Suprapubic skin (tissue), 4 donors: ENCODE data around the gene CTNNBIP1. TPM values are rescaled to one million over a fixed set of nuclear protein-coding genes. Genes with fewer than 3 reads are reported as not detected.
A peak's percentile ranks its signal among the peaks of the same experiment; 100 is the strongest.
"Not testable (repeated sequence)": the region's sequence is repeated elsewhere in the genome, so short reads cannot be mapped to it uniquely, and the experiment has no call there.

Experiments used
- DNase-seq, 2 donors: peaks; one replicate each; pipeline ENCODE4 v3.0.0-alpha.2; 2019; ENCODE audit warnings: low spot score in 2 of 2
- H3K27ac ChIP-seq: fragments of 200-600 bp; sonication (generic); one replicate; pipeline ENCODE4 v1.5.1; 2019
- H3K27me3 ChIP-seq: fragments of 200-600 bp; sonication (generic); one replicate; pipeline ENCODE4 v1.5.1; 2019
- H3K36me3 ChIP-seq: fragments of 200-600 bp; sonication (generic); one replicate; pipeline ENCODE4 v1.5.1; 2019
- H3K4me1 ChIP-seq: fragments of 200-600 bp; sonication (generic); one replicate; pipeline ENCODE4 v1.5.1; 2019
- H3K4me3 ChIP-seq: fragments of 200-600 bp; sonication (generic); one replicate; pipeline ENCODE4 v1.5.1; 2019; ENCODE audit warnings: mild to moderate bottlenecking
- H3K9me3 ChIP-seq: fragments of 200-600 bp; sonication (generic); one replicate; pipeline ENCODE4 v1.5.1; 2019
- EP300 ChIP-seq: sonication (generic); formaldehyde crosslinking; IDR thresholded peaks from one replicate; pipeline ENCODE4 v1.6.1; 2017; ENCODE audit warnings: antibody characterized with exemption
- POLR2A ChIP-seq, 2 donors: fragments of 450-650 bp; IDR thresholded peaks; one replicate each; pipeline ENCODE4 v1.6.1; 2017; ENCODE audit warnings: antibody characterized with exemption in 2 of 2, mild to moderate bottlenecking in 2 of 2, moderate library complexity in 2 of 2
- POLR2AphosphoS5 ChIP-seq, 3 donors: sonication (generic); formaldehyde crosslinking; IDR thresholded peaks; one replicate each; pipeline ENCODE4 v1.6.1; 2017; ENCODE audit warnings: antibody characterized with exemption in 3 of 3
- WGBS: methylation state at CpG from one replicate; pipeline ENCODE4 v1.1.5; 2018; 5-methylcytosine and 5-hydroxymethylcytosine counted together
- total RNA-seq, 4 donors: library from RNA; depleted of rRNA; stranded (reverse); fragments of >200 nt; gene quantifications; one replicate each; pipeline ENCODE4 v1.1.0, GENCODE V29; 2016
- TF ChIP-seq, protein P1 (sequence below), 2 donors: fragments of 200-600 bp in 1 of 2; fragments of 450-650 bp in 1 of 2; sonication (generic) in 1 of 2; IDR thresholded peaks; one replicate each; pipeline ENCODE4 v1.5.1; 2016 to 2019; ENCODE audit warnings: antibody characterized with exemption in 2 of 2, mild to moderate bottlenecking in 1 of 2, moderate library complexity in 1 of 2

The CTNNBIP1 gene
- total RNA-seq, 4 donors from 2014 or later: 197 to 538 (median 406) TPM

DNA sequence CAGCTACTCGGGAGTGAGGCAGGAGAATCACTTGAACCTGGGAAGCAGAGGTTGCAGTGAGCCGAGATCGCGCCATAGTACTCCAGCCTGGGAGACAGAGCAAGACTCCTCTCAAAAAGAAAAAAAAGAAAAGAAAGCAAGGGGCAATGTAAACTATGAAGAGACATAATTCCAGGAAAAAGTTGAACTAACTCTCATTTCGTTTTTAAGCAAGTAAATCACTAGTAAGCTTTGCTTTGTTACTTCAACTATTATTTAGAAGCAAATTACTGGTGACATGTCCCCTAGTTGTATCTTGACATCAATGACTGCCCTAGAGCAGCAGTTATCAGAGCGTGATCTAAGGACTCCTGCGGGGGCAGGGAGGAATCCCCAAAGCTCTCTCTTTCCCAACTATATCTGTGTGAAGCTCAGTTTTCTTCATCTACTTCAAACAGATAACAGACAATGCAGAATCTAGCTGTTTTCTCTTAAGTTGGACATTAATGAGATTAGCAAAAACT, 105.0 kb downstream of the CTNNBIP1 start:
- Histone ChIP-seq H3K4me1 (peaks cover 36% of the 10 kb centered on the region), H3K27ac (peak overlapping the region; percentile 58), H3K9me3 (no peaks in the 10 kb centered on the region), H3K4me3 (no peak overlapping the region), H3K27me3 (no peaks in the 10 kb centered on the region), H3K36me3 (no peaks in the 10 kb centered on the region)
- DNase-seq: no peak
- 57% methylated on average over 7 of the region's 7 CpGs for WGBS
- TF ChIP-seq POLR2AphosphoS5 (IDR thresholded peaks at IDR 0.05): no peak
- TF ChIP-seq EP300: no peak
- TF ChIP-seq, protein P1, sequence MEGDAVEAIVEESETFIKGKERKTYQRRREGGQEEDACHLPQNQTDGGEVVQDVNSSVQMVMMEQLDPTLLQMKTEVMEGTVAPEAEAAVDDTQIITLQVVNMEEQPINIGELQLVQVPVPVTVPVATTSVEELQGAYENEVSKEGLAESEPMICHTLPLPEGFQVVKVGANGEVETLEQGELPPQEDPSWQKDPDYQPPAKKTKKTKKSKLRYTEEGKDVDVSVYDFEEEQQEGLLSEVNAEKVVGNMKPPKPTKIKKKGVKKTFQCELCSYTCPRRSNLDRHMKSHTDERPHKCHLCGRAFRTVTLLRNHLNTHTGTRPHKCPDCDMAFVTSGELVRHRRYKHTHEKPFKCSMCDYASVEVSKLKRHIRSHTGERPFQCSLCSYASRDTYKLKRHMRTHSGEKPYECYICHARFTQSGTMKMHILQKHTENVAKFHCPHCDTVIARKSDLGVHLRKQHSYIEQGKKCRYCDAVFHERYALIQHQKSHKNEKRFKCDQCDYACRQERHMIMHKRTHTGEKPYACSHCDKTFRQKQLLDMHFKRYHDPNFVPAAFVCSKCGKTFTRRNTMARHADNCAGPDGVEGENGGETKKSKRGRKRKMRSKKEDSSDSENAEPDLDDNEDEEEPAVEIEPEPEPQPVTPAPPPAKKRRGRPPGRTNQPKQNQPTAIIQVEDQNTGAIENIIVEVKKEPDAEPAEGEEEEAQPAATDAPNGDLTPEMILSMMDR (IDR thresholded peaks at IDR 0.05): no peak
- TF ChIP-seq POLR2A (IDR thresholded peaks at IDR 0.05): no peak

DNA sequence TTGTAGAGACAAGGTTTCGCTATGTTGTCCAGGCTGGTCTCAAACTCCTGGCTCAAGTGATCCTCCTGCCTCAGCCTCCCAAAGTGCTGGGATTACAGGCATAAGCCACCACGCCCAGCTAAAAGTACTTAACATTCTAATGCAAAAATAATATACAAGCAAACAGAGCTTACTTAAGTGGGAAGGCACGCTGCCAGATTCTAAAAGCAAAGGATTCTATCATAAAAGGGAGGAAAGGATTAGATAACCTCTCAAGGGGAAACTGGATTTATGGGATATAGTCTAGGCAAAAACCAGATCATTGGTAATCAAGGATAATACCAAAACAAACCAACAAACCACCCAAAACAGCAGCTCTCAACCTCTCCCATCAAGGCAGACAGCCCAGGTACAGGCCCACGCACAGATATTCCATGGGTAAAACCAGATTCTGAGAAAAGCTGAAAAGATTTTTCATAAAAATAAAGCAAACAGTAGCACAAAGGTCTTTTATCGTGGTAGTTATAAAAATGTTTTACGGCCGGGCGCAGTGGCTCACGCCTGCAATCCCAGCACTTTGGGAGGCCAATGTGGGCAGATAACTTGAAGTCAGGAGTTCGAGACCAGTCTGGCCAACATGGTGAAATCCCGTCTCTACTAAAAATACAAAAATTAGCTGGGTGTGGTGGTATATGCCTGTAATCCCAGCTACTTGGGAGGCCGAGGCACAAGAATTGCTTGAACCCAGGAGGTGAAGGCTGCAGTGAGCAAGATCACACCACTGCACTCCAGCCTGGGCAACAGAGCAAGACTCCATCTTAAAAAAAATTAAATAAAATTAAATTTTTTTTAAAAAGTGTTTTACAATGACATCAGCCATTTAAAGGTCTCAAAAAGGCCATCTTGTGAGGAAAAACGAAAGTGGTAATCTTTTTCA, 106.8 kb downstream of the CTNNBIP1 start:
- H3K27ac ChIP-seq, H3K27me3 ChIP-seq, H3K36me3 ChIP-seq, H3K4me3 ChIP-seq, H3K9me3 ChIP-seq: not testable (repeated sequence)
- 95% methylated on average over 13 of the region's 13 CpGs for WGBS
- peaks cover 28% of the 10 kb centered on the region for H3K4me1 ChIP-seq
- DNase-seq: peak; percentile 13 to 16

DNA sequence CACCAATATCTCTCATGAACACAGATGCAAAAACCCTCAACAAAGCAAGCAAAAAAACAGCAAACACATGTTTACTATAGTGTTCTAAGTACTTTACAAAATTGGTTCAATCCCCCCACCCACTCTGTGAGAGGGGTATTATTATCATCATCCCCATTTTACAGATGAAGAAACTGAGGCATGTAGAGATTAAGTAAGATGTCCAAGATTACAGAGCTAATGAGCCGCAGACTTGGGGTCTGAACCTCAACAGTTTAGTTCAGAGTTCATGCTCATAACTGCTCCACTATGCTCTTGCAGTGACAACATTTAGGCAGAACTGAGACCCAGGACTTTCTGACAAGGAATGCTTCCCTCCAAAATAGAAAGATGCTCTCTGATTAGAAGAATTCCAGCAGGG, 108.2 kb downstream of the CTNNBIP1 start:
- no peaks in the 10 kb centered on the region for H3K9me3 ChIP-seq
- H3K4me1 ChIP-seq: peaks cover 33% of the 10 kb centered on the region
- TF ChIP-seq POLR2AphosphoS5 (IDR thresholded peaks at IDR 0.05): no peak
- no peak for TF ChIP-seq POLR2A (IDR thresholded peaks at IDR 0.05)
- TF ChIP-seq, protein P1 (IDR thresholded peaks at IDR 0.05): no peak
- TF ChIP-seq EP300: no peak
- no peak overlapping the region for H3K4me3 ChIP-seq
- no peaks in the 10 kb centered on the region for H3K36me3 ChIP-seq
- H3K27me3 ChIP-seq: no peaks in the 10 kb centered on the region
- no peak overlapping the region for H3K27ac ChIP-seq
- DNase-seq: no peak
- 100% methylated on average over 1 of the region's 1 CpG for WGBS

Other genes starting within 250 kb of the CTNNBIP1 start
- gene CLSTN1, start 86.3 kb downstream of the CTNNBIP1 start, total RNA-seq: 100 to 1,000 TPM; 118 to 202 (median 165) TPM
- 10 to 100 TPM; 19.8 to 33.4 (median 23.5) TPM for gene LZIC, start 33.1 kb upstream of the CTNNBIP1 start, total RNA-seq
- gene NMNAT1, start 33.2 kb upstream of the CTNNBIP1 start, total RNA-seq: 10 to 100 TPM in 1 of 4 donors, 1 to 10 TPM in 3; 4.7 to 13.7 (median 5.8) TPM
- gene RBP7, start 87.0 kb upstream of the CTNNBIP1 start, total RNA-seq: 10 to 100 TPM; 13.0 to 34.0 (median 21.1) TPM
- gene UBE4B, start 122.7 kb upstream of the CTNNBIP1 start, total RNA-seq: 100 to 1,000 TPM in 2 of 4 donors, 10 to 100 TPM in 2; 65.6 to 145 (median 96.5) TPM